ENCODE results near the gene BHLHE23.

DNA sequence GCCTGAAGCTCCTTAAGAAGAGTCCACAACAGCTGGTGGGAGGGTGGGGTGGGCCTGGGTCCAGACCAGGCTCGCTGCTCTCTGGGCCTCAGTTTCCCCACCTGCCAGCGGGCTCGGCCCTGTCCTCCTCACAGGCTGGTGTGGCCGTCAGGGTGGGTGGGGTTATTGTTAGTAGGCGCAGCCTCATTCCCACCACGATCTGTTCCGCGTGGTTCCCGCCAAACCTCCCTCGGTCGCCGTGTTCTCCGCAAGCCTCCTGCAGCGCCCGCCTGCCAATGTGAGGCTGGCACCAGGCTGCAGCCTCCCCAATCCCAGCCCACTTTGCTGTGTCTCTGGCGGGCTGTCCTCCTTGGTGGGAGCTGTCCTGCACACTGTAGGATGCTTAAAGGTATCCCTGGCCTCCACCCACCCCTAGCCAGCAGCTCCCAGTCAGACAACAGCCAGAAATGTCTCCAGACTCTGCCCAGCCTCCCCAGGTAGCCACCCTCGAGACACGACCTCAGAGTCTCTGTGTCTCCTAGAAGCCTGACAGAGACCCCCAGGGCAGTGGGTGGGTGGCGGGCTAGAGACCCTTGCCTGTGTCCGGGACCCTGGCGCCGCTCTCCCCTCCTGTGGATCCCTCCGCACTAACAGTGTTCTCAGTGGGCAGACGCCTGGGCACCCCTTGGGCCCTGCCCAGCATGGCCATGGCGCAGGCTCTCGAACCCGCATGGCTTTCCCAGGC is 39.0 kb downstream of the BHLHE23 start:
- TF ChIP-seq POLR2A (IDR thresholded peaks at IDR 0.05; ENCODE audit: low read depth, low read length) (no peak), POLR2AphosphoS5 (IDR thresholded peaks at IDR 0.05; ENCODE audit: low read depth, low read length) (no peak)
